Sigmoid colon (tissue), 7 donors: Measurements from ENCODE around the gene SLC45A1. TPM values are rescaled to one million over a fixed set of nuclear protein-coding genes. Genes with fewer than 3 reads are reported as not detected.

Source experiments
- DNase-seq: peaks from one replicate; pipeline ENCODE4 v3.0.0-alpha.2; 2019
- H3K27ac ChIP-seq, 4 donors: fragments of 200-600 bp; sonication (generic); one replicate each; pipeline ENCODE4 v1.5.1; 2016 to 2019; ENCODE audit warnings: mild to moderate bottlenecking in 1 of 4
- H3K27me3 ChIP-seq, 3 donors: fragments of 200-600 bp; sonication (generic); one replicate each; pipeline ENCODE4 v1.5.1; 2019; ENCODE audit warnings: mild to moderate bottlenecking in 1 of 3
- H3K36me3 ChIP-seq, 4 donors: fragments of 200-600 bp; sonication (generic); one replicate each; pipeline ENCODE4 v1.5.1; 2016 to 2019
- H3K4me1 ChIP-seq, 4 donors: fragments of 200-600 bp; sonication (generic); one replicate each; pipeline ENCODE4 v1.5.1; 2017 to 2019
- H3K4me3 ChIP-seq, 4 donors: fragments of 200-600 bp; sonication (generic); one replicate each; pipeline ENCODE4 v1.5.1; 2017 to 2019; ENCODE audit warnings: mild to moderate bottlenecking in 2 of 4, moderate library complexity in 1 of 4
- H3K9me3 ChIP-seq, 4 donors: fragments of 200-600 bp in 3 of 4; sonication (generic) in 3 of 4; one replicate each; pipeline versions ENCODE4 v1.5.1 to v1.6.1; 2013 to 2019
- CTCF ChIP-seq, 4 experiments: fragments of 450-650 bp in 3 of 4; fragments of 200-600 bp in 1 of 4; IDR thresholded peaks; one replicate each; pipeline ENCODE4 v1.5.1; 2016 to 2019; ENCODE audit warnings: antibody characterized with exemption in 4 of 4, mild to moderate bottlenecking in 3 of 4, moderate library complexity in 2 of 4
- EP300 ChIP-seq, 4 donors: sonication (generic); formaldehyde crosslinking; IDR thresholded peaks; one replicate each; pipeline ENCODE4 v1.6.1; 2017; ENCODE audit warnings: antibody characterized with exemption in 4 of 4
- POLR2A ChIP-seq, 2 donors: fragments of 450-650 bp; IDR thresholded peaks; one replicate each; pipeline ENCODE4 v1.6.1; 2016; ENCODE audit warnings: antibody characterized with exemption in 2 of 2, mild to moderate bottlenecking in 2 of 2, moderate library complexity in 2 of 2
- POLR2AphosphoS5 ChIP-seq, 4 donors: sonication (generic); formaldehyde crosslinking; IDR thresholded peaks; one replicate each; pipeline ENCODE4 v1.6.1; 2017; ENCODE audit warnings: antibody characterized with exemption in 4 of 4
- WGBS, 2 donors: extraction: QIAGEN DNeasy Blood & Tissue Kit; methylation state at CpG; one replicate each; pipeline ENCODE4 v1.1.7; 2013; 5-methylcytosine and 5-hydroxymethylcytosine counted together
- intact Hi-C: fragments of 100-400 bp; cut with DNase I; formaldehyde crosslinking; loops from one replicate; pipeline ENCODE4 v1.15.1; 2023
- polyA plus RNA-seq, 3 donors: library from polyadenylated mRNA; stranded (reverse); fragments of 200-250 nt; gene quantifications; one replicate each; pipeline ENCODE4 v1.2.3, GENCODE V29; 2013
- total RNA-seq, 4 donors: library from RNA; depleted of rRNA; stranded (reverse); fragments of >200 nt; gene quantifications; one replicate each; pipeline ENCODE4 v1.1.0, GENCODE V29; 2016
- donor health status: healthy with polysubstance abuse.
- donor health status: Bipolar disorder and iron deficiency.
- donor health status: healthy.

The SLC45A1 gene
- total and polyA plus RNA-seq, 7 donors: 1.4 to 6.5 (median 3.9) TPM; not detected in 2

GRCh38 chr1:8281843-8282509 lies 35.9 kb upstream of the SLC45A1 start:
- intact Hi-C loops: no loop called here
- TF ChIP-seq CTCF (IDR thresholded peaks at IDR 0.05): no peak
- TF ChIP-seq POLR2A (IDR thresholded peaks at IDR 0.05): no peak
- TF ChIP-seq POLR2AphosphoS5 (IDR thresholded peaks at IDR 0.05): no peak
- no peak for TF ChIP-seq EP300 (IDR thresholded peaks at IDR 0.05)
- no peaks in the 10 kb centered on the region for H3K9me3 ChIP-seq
- H3K4me3 ChIP-seq: no peak overlapping the region
- H3K27ac ChIP-seq: no peak overlapping the region
- no peaks in the 10 kb centered on the region for H3K4me1 ChIP-seq
- H3K36me3 ChIP-seq: no peaks in the 10 kb centered on the region
- peak; percentile 62 for DNase-seq
- WGBS, 2 donors: 61 to 81% methylated on average over 14 of the region's 14 CpGs
- no peaks in the 10 kb centered on the region for H3K27me3 ChIP-seq

- intact Hi-C loops: no loop called here
- TF ChIP-seq POLR2A (IDR thresholded peaks at IDR 0.05) (no peak), POLR2AphosphoS5 (IDR thresholded peaks at IDR 0.05) (no peak)
- no peaks in the 10 kb centered on the region for H3K4me1 ChIP-seq
- no peak overlapping the region for H3K27ac ChIP-seq
- no peaks in the 10 kb centered on the region for H3K9me3 ChIP-seq
- WGBS, 2 donors: 58 to 63% methylated on average over 14 of the region's 14 CpGs
- H3K27me3 ChIP-seq: no peaks in the 10 kb centered on the region
- no peak overlapping the region for H3K4me3 ChIP-seq
- no peaks in the 10 kb centered on the region for H3K36me3 ChIP-seq
- peak; percentile 63 for DNase-seq
Observed at GRCh38 chr1:8283058-8283884, 34.6 kb upstream of the SLC45A1 start.

- no peak for TF ChIP-seq CTCF (IDR thresholded peaks at IDR 0.05)
- no peak for TF ChIP-seq EP300 (IDR thresholded peaks at IDR 0.05)
- no peak for TF ChIP-seq POLR2A (IDR thresholded peaks at IDR 0.05)
- no peak for TF ChIP-seq POLR2AphosphoS5 (IDR thresholded peaks at IDR 0.05)
- H3K9me3 ChIP-seq: no peaks in the 10 kb centered on the region
- DNase-seq: no peak
- H3K36me3 ChIP-seq: no peaks in the 10 kb centered on the region
- H3K4me3 ChIP-seq: no peak overlapping the region
- no peak overlapping the region for H3K27ac ChIP-seq
- no peaks in the 10 kb centered on the region for H3K4me1 ChIP-seq
- no peaks in the 10 kb centered on the region for H3K27me3 ChIP-seq
- intact Hi-C loops: no loop called here
- 75 to 82% methylated on average over 5 of the region's 5 CpGs for WGBS, 2 donors
Observed at GRCh38 chr1:8284127-8284526, 33.8 kb upstream of the SLC45A1 start.

GRCh38 chr1:8285103-8285502 lies 32.8 kb upstream of the SLC45A1 start:
- Histone ChIP-seq H3K27me3 (no peaks in the 10 kb centered on the region), H3K9me3 (no peaks in the 10 kb centered on the region), H3K27ac (no peak overlapping the region), H3K36me3 (no peaks in the 10 kb centered on the region), H3K4me3 (no peak overlapping the region), H3K4me1 (no peaks in the 10 kb centered on the region)
- TF ChIP-seq EP300 (IDR thresholded peaks at IDR 0.05) (no peak), POLR2A (IDR thresholded peaks at IDR 0.05) (no peak), CTCF (IDR thresholded peaks at IDR 0.05) (no peak), POLR2AphosphoS5 (IDR thresholded peaks at IDR 0.05) (no peak)
- intact Hi-C loops: no loop called here
- DNase-seq: no peak
- WGBS, 2 donors: 21 to 66% methylated on average over 4 of the region's 4 CpGs

GRCh38 chr1:8285965-8286364 lies 31.9 kb upstream of the SLC45A1 start:
- WGBS, 2 donors: 84% methylated on average over 2 of the region's 2 CpGs
- intact Hi-C loops: no loop called here
- no peaks in the 10 kb centered on the region for H3K36me3 ChIP-seq
- no peak overlapping the region for H3K4me3 ChIP-seq
- H3K27ac ChIP-seq: no peak overlapping the region
- no peaks in the 10 kb centered on the region for H3K9me3 ChIP-seq
- H3K4me1 ChIP-seq: no peaks in the 10 kb centered on the region
- TF ChIP-seq POLR2A (IDR thresholded peaks at IDR 0.05) (no peak), POLR2AphosphoS5 (IDR thresholded peaks at IDR 0.05) (no peak), CTCF (IDR thresholded peaks at IDR 0.05) (no peak), EP300 (IDR thresholded peaks at IDR 0.05) (no peak)
- no peaks in the 10 kb centered on the region for H3K27me3 ChIP-seq
- DNase-seq: no peak
